Measurements from ENCODE around the gene FCHSD2.

DNA sequence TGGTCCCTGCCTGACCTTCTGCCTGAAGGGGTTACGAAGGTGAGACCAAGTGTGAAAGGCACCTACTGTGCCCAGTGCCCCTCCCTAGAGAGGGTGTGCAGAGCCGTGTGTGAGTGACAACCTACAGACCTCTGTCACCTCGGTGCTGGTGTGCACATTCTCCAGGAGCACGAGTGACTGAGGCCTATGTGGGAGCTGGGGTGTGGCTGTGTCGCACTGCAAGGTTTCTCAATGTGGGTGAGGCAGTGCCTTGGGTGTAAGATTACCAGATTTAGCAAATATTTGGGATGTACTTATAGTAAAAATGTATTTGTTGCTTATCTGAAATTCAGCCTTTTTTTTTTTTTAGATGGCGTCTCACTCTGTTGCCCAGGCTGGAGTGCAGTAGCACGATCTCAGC, 353.9 kb downstream of the FCHSD2 start:
- TF ChIP-seq, protein P1, sequence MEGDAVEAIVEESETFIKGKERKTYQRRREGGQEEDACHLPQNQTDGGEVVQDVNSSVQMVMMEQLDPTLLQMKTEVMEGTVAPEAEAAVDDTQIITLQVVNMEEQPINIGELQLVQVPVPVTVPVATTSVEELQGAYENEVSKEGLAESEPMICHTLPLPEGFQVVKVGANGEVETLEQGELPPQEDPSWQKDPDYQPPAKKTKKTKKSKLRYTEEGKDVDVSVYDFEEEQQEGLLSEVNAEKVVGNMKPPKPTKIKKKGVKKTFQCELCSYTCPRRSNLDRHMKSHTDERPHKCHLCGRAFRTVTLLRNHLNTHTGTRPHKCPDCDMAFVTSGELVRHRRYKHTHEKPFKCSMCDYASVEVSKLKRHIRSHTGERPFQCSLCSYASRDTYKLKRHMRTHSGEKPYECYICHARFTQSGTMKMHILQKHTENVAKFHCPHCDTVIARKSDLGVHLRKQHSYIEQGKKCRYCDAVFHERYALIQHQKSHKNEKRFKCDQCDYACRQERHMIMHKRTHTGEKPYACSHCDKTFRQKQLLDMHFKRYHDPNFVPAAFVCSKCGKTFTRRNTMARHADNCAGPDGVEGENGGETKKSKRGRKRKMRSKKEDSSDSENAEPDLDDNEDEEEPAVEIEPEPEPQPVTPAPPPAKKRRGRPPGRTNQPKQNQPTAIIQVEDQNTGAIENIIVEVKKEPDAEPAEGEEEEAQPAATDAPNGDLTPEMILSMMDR (IDR thresholded peaks at IDR 0.05): no peak
- TF ChIP-seq EP300 (IDR thresholded peaks at IDR 0.05) (no peak), POLR2AphosphoS5 (IDR thresholded peaks at IDR 0.05) (no peak)

Data from gastroesophageal sphincter (tissue), 3 donors.